Measurements from ENCODE around the gene GNRH2.
"Not testable (repeated sequence)": the region's sequence is repeated elsewhere in the genome, so short reads cannot be mapped to it uniquely, and the experiment has no call there.

GNRH2 gene

GRCh38 chr20:3073251-3073643 is 29.8 kb downstream of the GNRH2 start:
- DNase-seq (ENCODE audit: low read depth), result not testable (repeated sequence)

- DNase-seq (ENCODE audit: low read depth), result no peak
These were observed 31.4 kb downstream of the GNRH2 start for GRCh38 chr20:3074812-3075211.

GRCh38 chr20:3075315-3075714 is 31.9 kb downstream of the GNRH2 start:
- not testable (repeated sequence) for DNase-seq (ENCODE audit: low read depth)

- no peak for DNase-seq (ENCODE audit: low read depth)
These were observed 34.3 kb downstream of the GNRH2 start for GRCh38 chr20:3077618-3078134.

GRCh38 chr20:3080939-3081388 is 37.5 kb downstream of the GNRH2 start:
- no peak for DNase-seq (ENCODE audit: low read depth)

- no peak for DNase-seq (ENCODE audit: low read depth)
These were observed 38.2 kb downstream of the GNRH2 start for GRCh38 chr20:3081641-3082040.

- DNase-seq (ENCODE audit: low read depth), result no peak
These were observed 39.0 kb downstream of the GNRH2 start for GRCh38 chr20:3082306-3082951.

- no peak for DNase-seq (ENCODE audit: low read depth)
These were observed 39.8 kb downstream of the GNRH2 start for GRCh38 chr20:3082955-3083952.

- no peak for DNase-seq (ENCODE audit: low read depth)
These were observed 41.0 kb downstream of the GNRH2 start, which contains the start of gene AVP for GRCh38 chr20:3084283-3084985. AVP (minus strand) TSS chr20:3084724; CDS start chr20:3084674, 50 bp downstream.

- no peak for DNase-seq (ENCODE audit: low read depth)
These were observed 41.6 kb downstream of the GNRH2 start for GRCh38 chr20:3084986-3085360.

- no peak for DNase-seq (ENCODE audit: low read depth)
These were observed 42.2 kb downstream of the GNRH2 start for GRCh38 chr20:3085571-3086072.

GRCh38 chr20:3088031-3088430 is 44.6 kb downstream of the GNRH2 start:
- DNase-seq (ENCODE audit: low read depth), result no peak

- DNase-seq (ENCODE audit: low read depth), result no peak
These were observed 47.1 kb downstream of the GNRH2 start for GRCh38 chr20:3090565-3090964.

- no peak for DNase-seq (ENCODE audit: low read depth)
These were observed 49.4 kb downstream of the GNRH2 start for GRCh38 chr20:3092611-3093379.

GRCh38 chr20:3093861-3094361 is 50.5 kb downstream of the GNRH2 start:
- DNase-seq (ENCODE audit: low read depth), result no peak

GRCh38 chr20:3094848-3095629 is 51.6 kb downstream of the GNRH2 start:
- DNase-seq (ENCODE audit: low read depth), result no peak

All from activated T-cell treated with anti-CD3 and anti-CD28 coated beads for 24 hours (primary cell).